ENCODE measurements around the gene PPP1R12B. TPM values are rescaled to one million over a fixed set of nuclear protein-coding genes. Genes with fewer than 3 reads are reported as not detected.
"Not testable (repeated sequence)": the region's sequence is repeated elsewhere in the genome, so short reads cannot be mapped to it uniquely, and the experiment has no call there.

Gene PPP1R12B
- total and polyA plus RNA-seq, 2 donors (not counting 1 experiment from before 2014, with no cell fraction given): 13.4 to 21.7 TPM

DNA sequence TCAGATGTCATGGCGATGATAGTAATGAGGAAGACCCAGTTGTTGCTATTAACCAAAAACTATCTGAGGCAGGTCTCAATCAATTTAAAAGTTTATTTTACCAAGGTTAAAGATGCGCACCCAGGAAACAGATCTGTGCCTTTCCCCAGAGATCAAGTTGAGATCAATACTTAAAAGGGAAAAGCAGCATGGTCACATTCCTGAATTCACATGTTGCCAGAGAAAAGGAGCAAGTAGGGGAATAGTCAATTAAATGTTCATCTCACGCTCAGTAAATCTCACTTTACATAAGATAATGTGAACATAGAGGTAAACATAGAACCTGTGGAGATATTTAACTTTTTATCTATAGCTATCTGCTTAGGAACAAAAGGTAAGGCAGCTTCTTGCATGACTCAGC is 71.2 kb downstream of the PPP1R12B start:
- not testable (repeated sequence) for H3K4me3 ChIP-seq (replicated peaks in 1 of 4; ENCODE audit: control extremely low read depth in 1 of 4, insufficient read depth in 1 of 4, low read depth in 3 of 4, low read length in 4 of 4); H3K27ac ChIP-seq (ENCODE audit: insufficient read depth, low read length); H4K20me1 ChIP-seq (ENCODE audit: control insufficient read depth, extremely low read depth, insufficient read depth, low read length); H3K9ac ChIP-seq (ENCODE audit: insufficient read depth, low read length); H3K4me1 ChIP-seq (ENCODE audit: control insufficient read depth, extremely low read depth, insufficient read depth, low read length); H3K27me3 ChIP-seq (ENCODE audit: control insufficient read depth, insufficient read depth, low read length); DNase-seq (ENCODE audit: low read depth in 2 of 2); H3K36me3 ChIP-seq (ENCODE audit: control insufficient read depth, insufficient read depth, low read length); H3K79me2 ChIP-seq (ENCODE audit: control insufficient read depth, insufficient read depth, low read length); H3K4me2 ChIP-seq (ENCODE audit: extremely low read depth, insufficient read depth, low read length); H3K9me3 ChIP-seq (ENCODE audit: control insufficient read depth, insufficient read depth, low read depth, low read length); H2AFZ ChIP-seq (ENCODE audit: low read length)

DNA sequence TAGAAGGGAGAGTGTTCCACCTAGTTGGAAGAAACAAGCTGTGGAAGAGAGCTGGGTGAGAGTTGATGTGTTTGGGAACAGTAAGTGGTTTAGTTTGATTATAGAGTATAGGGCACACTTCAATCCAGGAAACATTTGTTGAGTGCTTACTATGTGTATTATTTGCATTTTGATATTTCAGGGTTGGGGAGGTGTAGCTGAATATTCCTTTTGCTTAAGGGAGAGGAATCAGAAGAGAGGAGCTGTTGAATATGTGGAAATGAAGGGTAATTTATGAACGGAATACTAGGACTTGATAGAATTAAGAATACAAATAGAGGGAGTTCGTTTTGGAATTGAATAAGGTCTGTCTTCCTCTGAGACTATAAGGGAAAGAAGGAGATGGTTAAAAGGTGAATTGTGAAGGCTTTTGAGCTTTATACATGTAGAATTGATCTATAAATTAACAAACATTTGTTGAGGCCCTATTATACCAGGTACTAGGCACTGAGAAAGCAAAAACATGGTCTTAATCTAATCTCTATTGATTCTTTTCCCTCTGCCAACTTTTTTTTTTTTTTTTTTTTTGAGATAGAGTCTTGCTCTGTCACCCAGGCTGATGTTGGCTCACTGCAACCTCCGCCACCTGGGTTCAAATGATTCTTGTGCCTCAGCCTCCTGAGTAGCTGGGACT is 72.1 kb downstream of the PPP1R12B start:
- H3K4me1 ChIP-seq (ENCODE audit: control insufficient read depth, extremely low read depth, insufficient read depth, low read length); H3K36me3 ChIP-seq (ENCODE audit: control insufficient read depth, insufficient read depth, low read length); H3K4me2 ChIP-seq (ENCODE audit: extremely low read depth, insufficient read depth, low read length); H3K9ac ChIP-seq (ENCODE audit: insufficient read depth, low read length); H3K27me3 ChIP-seq (ENCODE audit: control insufficient read depth, insufficient read depth, low read length); H3K27ac ChIP-seq (ENCODE audit: insufficient read depth, low read length); H4K20me1 ChIP-seq (ENCODE audit: control insufficient read depth, extremely low read depth, insufficient read depth, low read length); H3K4me3 ChIP-seq (replicated peaks in 1 of 4; ENCODE audit: control extremely low read depth in 1 of 4, insufficient read depth in 1 of 4, low read depth in 3 of 4, low read length in 4 of 4); H2AFZ ChIP-seq (ENCODE audit: low read length); H3K9me3 ChIP-seq (ENCODE audit: control insufficient read depth, insufficient read depth, low read depth, low read length); H3K79me2 ChIP-seq (ENCODE audit: control insufficient read depth, insufficient read depth, low read length); DNase-seq (ENCODE audit: low read depth in 2 of 2): not testable (repeated sequence)

DNA sequence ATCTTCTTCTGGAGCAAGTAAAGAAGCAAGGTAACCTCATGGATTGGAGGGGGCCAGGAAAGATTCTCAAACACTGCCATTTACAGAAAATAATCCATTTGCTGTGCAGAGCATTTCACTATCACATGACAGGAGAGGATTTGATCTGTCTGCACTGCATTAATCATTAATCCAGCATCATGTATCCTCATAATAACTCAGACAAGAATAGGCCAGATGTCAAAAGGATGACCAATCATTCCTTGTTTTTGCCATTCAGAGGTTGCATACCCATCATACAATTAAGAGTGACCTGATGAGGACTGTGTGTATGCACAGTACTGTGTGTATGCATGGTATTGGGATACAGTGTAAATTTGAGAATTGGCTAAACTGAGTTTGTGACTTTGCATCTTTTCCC is 74.2 kb downstream of the PPP1R12B start:
- H3K4me1 ChIP-seq (ENCODE audit: control insufficient read depth, extremely low read depth, insufficient read depth, low read length); H3K36me3 ChIP-seq (ENCODE audit: control insufficient read depth, insufficient read depth, low read length); H2AFZ ChIP-seq (ENCODE audit: low read length); H3K9me3 ChIP-seq (ENCODE audit: control insufficient read depth, insufficient read depth, low read depth, low read length); H3K4me3 ChIP-seq (replicated peaks in 1 of 4; ENCODE audit: control extremely low read depth in 1 of 4, insufficient read depth in 1 of 4, low read depth in 3 of 4, low read length in 4 of 4); H3K27ac ChIP-seq (ENCODE audit: insufficient read depth, low read length); DNase-seq (ENCODE audit: low read depth in 2 of 2); H3K4me2 ChIP-seq (ENCODE audit: extremely low read depth, insufficient read depth, low read length); H3K27me3 ChIP-seq (ENCODE audit: control insufficient read depth, insufficient read depth, low read length); H4K20me1 ChIP-seq (ENCODE audit: control insufficient read depth, extremely low read depth, insufficient read depth, low read length); H3K9ac ChIP-seq (ENCODE audit: insufficient read depth, low read length); H3K79me2 ChIP-seq (ENCODE audit: control insufficient read depth, insufficient read depth, low read length): not testable (repeated sequence)

DNA sequence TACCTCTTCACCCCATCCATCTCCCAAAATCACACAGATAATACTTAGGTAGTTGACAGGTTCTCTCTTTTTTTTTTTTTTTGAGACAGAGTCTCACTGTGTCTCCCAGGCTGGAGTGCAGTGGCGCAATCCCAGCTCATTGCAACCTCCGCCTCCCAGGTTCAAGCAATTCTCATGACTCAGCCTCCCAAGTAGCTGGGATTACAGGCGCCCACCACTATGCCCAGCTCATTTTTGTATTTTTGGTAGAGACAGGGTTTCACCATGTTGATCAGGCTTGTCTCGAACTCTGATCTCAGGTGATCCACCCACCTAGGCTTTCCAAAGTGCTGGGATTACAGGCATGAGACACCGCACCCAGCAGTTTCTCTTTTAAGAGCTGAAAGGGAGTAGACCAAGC is 75.8 kb downstream of the PPP1R12B start:
- H3K36me3 ChIP-seq (ENCODE audit: control insufficient read depth, insufficient read depth, low read length); H2AFZ ChIP-seq (ENCODE audit: low read length); H3K27ac ChIP-seq (ENCODE audit: insufficient read depth, low read length); H3K9me3 ChIP-seq (ENCODE audit: control insufficient read depth, insufficient read depth, low read depth, low read length); DNase-seq (ENCODE audit: low read depth in 2 of 2); H3K27me3 ChIP-seq (ENCODE audit: control insufficient read depth, insufficient read depth, low read length); H4K20me1 ChIP-seq (ENCODE audit: control insufficient read depth, extremely low read depth, insufficient read depth, low read length); H3K79me2 ChIP-seq (ENCODE audit: control insufficient read depth, insufficient read depth, low read length); H3K4me1 ChIP-seq (ENCODE audit: control insufficient read depth, extremely low read depth, insufficient read depth, low read length); H3K4me3 ChIP-seq (replicated peaks in 1 of 4; ENCODE audit: control extremely low read depth in 1 of 4, insufficient read depth in 1 of 4, low read depth in 3 of 4, low read length in 4 of 4); H3K4me2 ChIP-seq (ENCODE audit: extremely low read depth, insufficient read depth, low read length); H3K9ac ChIP-seq (ENCODE audit: insufficient read depth, low read length): not testable (repeated sequence)

DNA sequence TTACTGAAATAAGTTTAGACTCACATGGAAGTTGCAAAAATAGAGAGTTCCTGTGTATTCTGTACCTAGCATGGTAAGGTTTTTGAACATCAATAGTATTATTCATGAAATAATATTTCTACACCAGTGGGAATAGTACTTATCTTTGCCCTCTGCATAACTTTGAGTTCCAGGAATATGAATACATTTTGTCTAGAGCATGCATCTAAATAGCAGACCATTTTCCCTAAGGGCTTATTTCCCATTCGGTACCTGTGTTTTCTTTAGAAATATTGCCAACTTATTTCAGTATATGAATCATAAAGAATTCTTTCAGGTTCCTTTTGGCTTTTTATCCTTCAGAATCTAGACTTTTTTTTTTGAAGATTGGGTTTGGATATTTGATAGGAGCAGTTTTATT is 81.6 kb downstream of the PPP1R12B start:
- H4K20me1 ChIP-seq (ENCODE audit: control insufficient read depth, extremely low read depth, insufficient read depth, low read length); H3K4me1 ChIP-seq (ENCODE audit: control insufficient read depth, extremely low read depth, insufficient read depth, low read length); H3K4me2 ChIP-seq (ENCODE audit: extremely low read depth, insufficient read depth, low read length); H3K4me3 ChIP-seq (replicated peaks in 1 of 4; ENCODE audit: control extremely low read depth in 1 of 4, insufficient read depth in 1 of 4, low read depth in 3 of 4, low read length in 4 of 4); H2AFZ ChIP-seq (ENCODE audit: low read length); DNase-seq (ENCODE audit: low read depth in 2 of 2); H3K27ac ChIP-seq (ENCODE audit: insufficient read depth, low read length); H3K9ac ChIP-seq (ENCODE audit: insufficient read depth, low read length); H3K36me3 ChIP-seq (ENCODE audit: control insufficient read depth, insufficient read depth, low read length); H3K9me3 ChIP-seq (ENCODE audit: control insufficient read depth, insufficient read depth, low read depth, low read length); H3K79me2 ChIP-seq (ENCODE audit: control insufficient read depth, insufficient read depth, low read length); H3K27me3 ChIP-seq (ENCODE audit: control insufficient read depth, insufficient read depth, low read length): not testable (repeated sequence)

DNA sequence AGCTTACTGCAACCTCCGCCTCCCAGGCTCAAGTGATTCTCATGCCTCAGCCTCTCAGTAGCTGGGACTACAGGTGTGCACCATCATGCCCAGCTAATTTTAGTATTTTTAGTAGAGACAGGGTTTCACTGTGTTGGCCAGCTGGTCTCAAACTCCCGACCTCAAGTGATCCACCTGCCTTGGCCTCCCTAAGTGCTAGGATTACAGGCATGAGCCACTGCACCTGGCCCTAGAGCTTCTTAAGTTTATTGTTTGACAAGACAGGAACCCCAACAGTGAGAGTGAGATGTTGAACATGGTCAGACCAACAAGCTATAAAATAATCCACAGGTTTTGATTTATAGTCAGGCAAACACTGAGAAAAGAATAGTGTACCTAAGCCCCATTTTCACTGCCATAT is 83.8 kb downstream of the PPP1R12B start:
- DNase-seq (ENCODE audit: low read depth in 2 of 2); H3K9ac ChIP-seq (ENCODE audit: insufficient read depth, low read length); H3K27ac ChIP-seq (ENCODE audit: insufficient read depth, low read length); H3K79me2 ChIP-seq (ENCODE audit: control insufficient read depth, insufficient read depth, low read length); H3K27me3 ChIP-seq (ENCODE audit: control insufficient read depth, insufficient read depth, low read length); H4K20me1 ChIP-seq (ENCODE audit: control insufficient read depth, extremely low read depth, insufficient read depth, low read length); H3K4me2 ChIP-seq (ENCODE audit: extremely low read depth, insufficient read depth, low read length); H3K36me3 ChIP-seq (ENCODE audit: control insufficient read depth, insufficient read depth, low read length); H2AFZ ChIP-seq (ENCODE audit: low read length); H3K4me1 ChIP-seq (ENCODE audit: control insufficient read depth, extremely low read depth, insufficient read depth, low read length); H3K4me3 ChIP-seq (replicated peaks in 1 of 4; ENCODE audit: control extremely low read depth in 1 of 4, insufficient read depth in 1 of 4, low read depth in 3 of 4, low read length in 4 of 4); H3K9me3 ChIP-seq (ENCODE audit: control insufficient read depth, insufficient read depth, low read depth, low read length): not testable (repeated sequence)
